CD4-positive, alpha-beta T cell treated with Interleukin-6 for 4 hours (primary cell): ENCODE data around the gene RHOU.
"Not testable (repeated sequence)": the region's sequence is repeated elsewhere in the genome, so short reads cannot be mapped to it uniquely, and the experiment has no call there.

ENCODE experiments used
- DNase-seq: peaks from one replicate; pipeline ENCODE4 v3.0.0-alpha.2; 2020; ENCODE audit warnings: mixed read lengths

The RHOU gene

GRCh38 chr1:228763561-228763960, 28.3 kb downstream of the RHOU start:
- no peak for DNase-seq

- peak; percentile 32 for DNase-seq
Measured at GRCh38 chr1:228765168-228765946, 30.1 kb downstream of the RHOU start.

- DNase-seq, result no peak
Measured at GRCh38 chr1:228766788-228767187, 31.5 kb downstream of the RHOU start.

- DNase-seq, result no peak
Measured at GRCh38 chr1:228767636-228768354, 32.5 kb downstream of the RHOU start.

- no peak for DNase-seq
Measured at GRCh38 chr1:228768355-228769000, 33.2 kb downstream of the RHOU start.

GRCh38 chr1:228770779-228771223, 35.5 kb downstream of the RHOU start:
- DNase-seq, result no peak

- DNase-seq, result no peak
Measured at GRCh38 chr1:228772516-228773212, 37.4 kb downstream of the RHOU start.

- DNase-seq, result not testable (repeated sequence)
Measured at GRCh38 chr1:228775946-228776345, 40.7 kb downstream of the RHOU start.

- DNase-seq, result no peak
Measured at GRCh38 chr1:228776449-228776848, 41.2 kb downstream of the RHOU start.

GRCh38 chr1:228777236-228777635, 42.0 kb downstream of the RHOU start:
- DNase-seq, result no peak

GRCh38 chr1:228778026-228778425, 42.7 kb downstream of the RHOU start:
- no peak for DNase-seq

GRCh38 chr1:228778466-228778865, 43.2 kb downstream of the RHOU start:
- no peak for DNase-seq

GRCh38 chr1:228778961-228779360, 43.7 kb downstream of the RHOU start:
- no peak for DNase-seq

- DNase-seq, result no peak
Measured at GRCh38 chr1:228781161-228781808, 46.0 kb downstream of the RHOU start.

- no peak for DNase-seq
Measured at GRCh38 chr1:228781809-228782661, 46.8 kb downstream of the RHOU start.

- no peak for DNase-seq
Measured at GRCh38 chr1:228782662-228783417, 47.6 kb downstream of the RHOU start.

GRCh38 chr1:228783418-228784040, 48.2 kb downstream of the RHOU start:
- DNase-seq, result no peak

- no peak for DNase-seq
Measured at GRCh38 chr1:228784181-228784580, 48.9 kb downstream of the RHOU start.

GRCh38 chr1:228785366-228786330, 50.4 kb downstream of the RHOU start:
- no peak for DNase-seq
